Measurements from ENCODE around the gene COLEC11. TPM values are rescaled to one million over a fixed set of nuclear protein-coding genes. Genes with fewer than 3 reads are reported as not detected.

Gene COLEC11
- total RNA-seq, 3 donors from 2014 or later (not counting 1 experiment from before 2014, with no cell fraction given): 0.61 TPM; not detected in 2

DNA sequence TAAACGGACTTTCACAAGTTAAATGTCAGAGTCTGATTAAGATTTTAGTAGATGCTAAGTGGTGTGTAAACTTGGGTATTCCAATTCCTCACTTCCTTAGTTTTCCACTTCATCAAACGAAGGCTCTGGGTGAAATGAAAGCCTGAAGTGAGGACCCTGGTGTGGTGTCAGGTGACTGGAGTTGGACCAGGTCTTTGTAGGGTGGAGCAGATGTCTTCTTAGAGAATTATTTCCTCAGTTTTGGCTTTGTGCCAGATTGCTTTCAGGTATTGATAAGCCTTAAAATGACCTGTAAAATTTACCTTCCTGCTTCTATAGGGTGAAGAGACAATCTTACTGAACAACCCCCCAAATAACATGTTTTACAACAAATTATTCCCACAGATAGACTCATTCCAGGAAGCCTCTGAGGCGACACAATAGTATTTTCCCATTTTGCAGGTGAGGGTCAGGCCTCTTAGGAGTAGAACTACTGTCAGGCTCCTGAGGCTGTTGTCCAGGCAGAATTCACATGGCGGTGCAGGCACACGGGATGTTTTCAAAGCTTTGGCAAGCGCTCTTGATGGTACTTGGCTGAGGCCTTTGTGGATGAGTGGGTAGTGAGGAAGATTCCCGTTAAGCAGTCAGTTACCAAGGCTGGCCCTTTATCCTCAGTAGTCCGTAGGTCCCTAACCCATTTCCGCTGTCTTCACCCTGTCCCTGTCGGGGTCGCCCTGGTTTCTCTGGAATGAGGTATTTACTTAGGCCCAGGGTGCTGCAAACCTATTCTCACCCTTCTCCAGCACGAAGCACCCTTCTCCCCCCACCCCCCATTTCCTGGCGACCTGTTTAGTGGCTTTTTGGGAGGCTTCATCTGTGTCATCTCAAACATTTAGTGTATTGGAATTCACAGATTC, 13.3 kb upstream of the COLEC11 start:
- ATAC-seq (no peak), DNase-seq (peak in 1 of 2 donors; percentile 27)
- peaks cover 14% of the 10 kb centered on the region for H3K36me3 Mint-ChIP-seq
- no peaks in the 10 kb centered on the region for H3K27me3 Mint-ChIP-seq (ENCODE audit: low read depth in 2 of 2)
- Histone ChIP-seq H3K36me3 (ENCODE audit: control insufficient read depth, insufficient read depth, low read length) (peaks cover 76% of the 10 kb centered on the region), H3K9me3 (ENCODE audit: control insufficient read depth, insufficient read depth, low read length) (no peaks in the 10 kb centered on the region), H3K4me3 (ENCODE audit: low read length) (no peak overlapping the region), H3K4me1 (ENCODE audit: control insufficient read depth, insufficient read depth, low read length) (peaks cover 2% of the 10 kb centered on the region), H3K27me3 (ENCODE audit: control insufficient read depth, insufficient read depth, low read length) (no peaks in the 10 kb centered on the region), H3K27ac (ENCODE audit: low read length) (no peak overlapping the region)
- no peak overlapping the region for H3K4me3 Mint-ChIP-seq
- intact Hi-C loops (cut with micrococcal nuclease): no loop called here
- peaks cover 29 to 30% of the 10 kb centered on the region in 2 donors for H3K4me1 Mint-ChIP-seq
- H3K27ac Mint-ChIP-seq: peak overlapping the region in 1 of 2 donors; percentile 18
- TF ChIP-seq CTCF (IDR thresholded peaks at IDR 0.05): no peak
- no peaks in the 10 kb centered on the region for H3K9me3 Mint-ChIP-seq
- WGBS (ENCODE audit: insufficient coverage): 96% methylated on average over 10 of the region's 13 CpGs

- Mint-ChIP-seq H3K4me1 (peaks cover 6 to 9% of the 10 kb centered on the region in 2 donors), H3K36me3 (no peaks in the 10 kb centered on the region), H3K4me3 (no peak overlapping the region), H3K27me3 (ENCODE audit: low read depth in 2 of 2) (no peaks in the 10 kb centered on the region), H3K9me3 (no peaks in the 10 kb centered on the region), H3K27ac (no peak overlapping the region)
- Histone ChIP-seq H3K27me3 (ENCODE audit: control insufficient read depth, insufficient read depth, low read length) (no peaks in the 10 kb centered on the region), H3K36me3 (ENCODE audit: control insufficient read depth, insufficient read depth, low read length) (peaks cover 55% of the 10 kb centered on the region), H3K9me3 (ENCODE audit: control insufficient read depth, insufficient read depth, low read length) (no peaks in the 10 kb centered on the region), H3K27ac (ENCODE audit: low read length) (no peak overlapping the region), H3K4me1 (ENCODE audit: control insufficient read depth, insufficient read depth, low read length) (no peaks in the 10 kb centered on the region), H3K4me3 (ENCODE audit: low read length) (no peak overlapping the region)
- DNase-seq: no peak
- WGBS (ENCODE audit: insufficient coverage): 82% methylated on average over 6 of the region's 6 CpGs
- ATAC-seq: no peak
- intact Hi-C loops (cut with micrococcal nuclease): no loop called here
- no peak for TF ChIP-seq CTCF (IDR thresholded peaks at IDR 0.05)
These were observed 10.8 kb upstream of the COLEC11 start for GRCh38 chr2:3584076-3584475.

DNA sequence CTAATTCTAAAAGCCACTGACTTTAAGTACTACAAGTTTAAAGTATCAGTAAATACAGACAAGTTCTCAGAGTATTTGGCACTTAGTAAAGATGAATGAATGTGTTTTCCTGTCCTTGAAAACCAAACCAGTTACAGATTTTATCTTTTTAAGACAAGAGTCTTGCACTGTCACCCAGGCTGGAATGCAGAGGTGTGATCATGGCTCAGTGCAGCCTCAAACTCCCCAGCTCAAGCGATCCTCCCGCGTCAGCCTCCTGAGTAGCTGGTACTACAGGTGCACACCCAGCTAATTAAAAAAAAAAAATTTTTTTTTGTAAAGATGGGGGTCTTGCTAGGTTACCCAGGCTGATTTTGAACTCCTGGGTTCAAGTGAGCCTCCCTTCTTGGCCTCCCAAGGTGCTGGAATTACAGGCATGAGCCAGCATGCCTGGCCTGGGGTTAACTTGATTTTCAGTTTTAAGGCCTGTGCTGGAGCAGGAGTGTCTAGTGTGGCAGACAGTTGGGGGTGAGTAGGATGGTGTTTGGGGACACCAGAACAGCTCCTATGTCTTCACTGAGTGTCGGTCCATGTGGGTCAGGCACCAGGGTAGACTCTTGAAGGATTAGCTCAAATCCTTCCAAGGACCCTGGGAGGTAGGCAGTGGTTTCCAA, 10.2 kb upstream of the COLEC11 start:
- ATAC-seq: no peak
- no peak overlapping the region for H3K27ac ChIP-seq (ENCODE audit: low read length)

More for the DNA sequence above, 10.2 kb upstream of the COLEC11 start:
- no peaks in the 10 kb centered on the region for H3K9me3 ChIP-seq (ENCODE audit: control insufficient read depth, insufficient read depth, low read length)
- peaks cover 0 to 11% of the 10 kb centered on the region in 2 donors for H3K4me1 Mint-ChIP-seq
- H3K36me3 Mint-ChIP-seq: no peaks in the 10 kb centered on the region
- H3K4me3 Mint-ChIP-seq: no peak overlapping the region
- no peak overlapping the region for H3K27ac Mint-ChIP-seq
- no peaks in the 10 kb centered on the region for H3K9me3 Mint-ChIP-seq
- no peaks in the 10 kb centered on the region for H3K4me1 ChIP-seq (ENCODE audit: control insufficient read depth, insufficient read depth, low read length)
- no peaks in the 10 kb centered on the region for H3K27me3 Mint-ChIP-seq (ENCODE audit: low read depth in 2 of 2)
- no peak for TF ChIP-seq CTCF (IDR thresholded peaks at IDR 0.05)
- WGBS (ENCODE audit: insufficient coverage): 67% methylated on average over 3 of the region's 4 CpGs
- no peak for DNase-seq
- no peak overlapping the region for H3K4me3 ChIP-seq (ENCODE audit: low read length)
- H3K36me3 ChIP-seq (ENCODE audit: control insufficient read depth, insufficient read depth, low read length): peaks cover 49% of the 10 kb centered on the region
- H3K27me3 ChIP-seq (ENCODE audit: control insufficient read depth, insufficient read depth, low read length): no peaks in the 10 kb centered on the region
- intact Hi-C loops (cut with micrococcal nuclease): no loop called here

Measured in natural killer cell (primary cell).